ENCODE results near the gene TMEM114. TPM values are rescaled to one million over a fixed set of nuclear protein-coding genes. Genes with fewer than 3 reads are reported as not detected.

The TMEM114 gene
- total RNA-seq, 1 experiment from 2014 or later: not detected

DNA sequence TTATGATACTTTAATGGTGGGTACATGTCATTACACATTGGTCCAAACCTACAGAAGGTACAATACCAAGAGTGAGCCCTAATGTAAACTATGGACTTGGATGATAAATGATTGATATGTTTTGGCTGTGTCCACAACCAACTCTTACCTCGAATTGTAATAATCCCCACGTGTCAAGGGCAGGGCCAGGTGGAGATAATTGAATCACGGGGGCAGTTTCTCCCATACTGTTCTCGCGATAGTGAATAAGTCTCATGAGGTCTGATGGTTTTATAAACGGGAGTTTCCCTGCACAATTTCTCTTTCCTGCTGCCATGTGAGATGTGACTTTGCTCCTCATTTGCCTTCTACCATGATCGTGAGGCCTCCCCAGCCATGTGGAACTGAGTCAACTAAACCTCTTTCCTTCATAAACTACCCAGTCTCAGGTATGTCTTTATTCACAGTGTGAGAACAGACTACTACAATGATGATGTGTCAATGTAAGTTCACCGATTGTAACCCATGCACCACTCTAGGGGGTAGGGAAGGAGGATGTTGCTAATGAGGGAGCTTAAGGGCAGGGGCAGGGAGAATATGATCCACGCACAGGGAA lies 24.2 kb upstream of the TMEM114 start:
- DNase-seq (ENCODE audit: low read depth, low spot score) (no peak), ATAC-seq (no peak)
- no peak overlapping the region for H3K27ac ChIP-seq (ENCODE audit: low read length)
- in situ Hi-C loops (cut with HindIII; ENCODE audit: low pct_unique_long_range_greater_than_20kb, low sequenced_read_pairs) (no loop called here), intact Hi-C loops (cut with micrococcal nuclease; ENCODE audit: unreplicated experiment) (no loop called here)
- no TSS peak for BruUV-seq (replicated peaks)
- no peaks in the 10 kb centered on the region for H3K4me1 ChIP-seq (ENCODE audit: control insufficient read depth, insufficient read depth, low read length)
- H3K4me3 ChIP-seq (ENCODE audit: low read depth in 2 of 2, low read length in 2 of 2): no peak overlapping the region
- peaks cover 9% of the 10 kb centered on the region for H3K27me3 ChIP-seq (ENCODE audit: control insufficient read depth, insufficient read depth, low read length)
- H3K36me3 ChIP-seq (ENCODE audit: control insufficient read depth, insufficient read depth, low read length): no peaks in the 10 kb centered on the region
- POLR2A ChIA-PET: no interaction called here
- CTCF ChIA-PET: no interaction called here
- TF ChIP-seq REST (IDR thresholded peaks at IDR 0.05; ENCODE audit: insufficient read depth in 1 of 2, low read depth in 2 of 2, low read length in 1 of 2) (no peak), POLR2AphosphoS5 (IDR thresholded peaks at IDR 0.05; ENCODE audit: low read depth, low read length) (no peak), TCF7L2 (IDR thresholded peaks at IDR 0.05; ENCODE audit: low read depth, low read length) (no peak), SIN3A (IDR thresholded peaks at IDR 0.05; ENCODE audit: borderline replicate concordance, insufficient read depth, low read depth, low read length) (no peak)
- TF ChIP-seq, protein P1, sequence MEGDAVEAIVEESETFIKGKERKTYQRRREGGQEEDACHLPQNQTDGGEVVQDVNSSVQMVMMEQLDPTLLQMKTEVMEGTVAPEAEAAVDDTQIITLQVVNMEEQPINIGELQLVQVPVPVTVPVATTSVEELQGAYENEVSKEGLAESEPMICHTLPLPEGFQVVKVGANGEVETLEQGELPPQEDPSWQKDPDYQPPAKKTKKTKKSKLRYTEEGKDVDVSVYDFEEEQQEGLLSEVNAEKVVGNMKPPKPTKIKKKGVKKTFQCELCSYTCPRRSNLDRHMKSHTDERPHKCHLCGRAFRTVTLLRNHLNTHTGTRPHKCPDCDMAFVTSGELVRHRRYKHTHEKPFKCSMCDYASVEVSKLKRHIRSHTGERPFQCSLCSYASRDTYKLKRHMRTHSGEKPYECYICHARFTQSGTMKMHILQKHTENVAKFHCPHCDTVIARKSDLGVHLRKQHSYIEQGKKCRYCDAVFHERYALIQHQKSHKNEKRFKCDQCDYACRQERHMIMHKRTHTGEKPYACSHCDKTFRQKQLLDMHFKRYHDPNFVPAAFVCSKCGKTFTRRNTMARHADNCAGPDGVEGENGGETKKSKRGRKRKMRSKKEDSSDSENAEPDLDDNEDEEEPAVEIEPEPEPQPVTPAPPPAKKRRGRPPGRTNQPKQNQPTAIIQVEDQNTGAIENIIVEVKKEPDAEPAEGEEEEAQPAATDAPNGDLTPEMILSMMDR (IDR thresholded peaks at IDR 0.05): no peak
- H3K9me3 ChIP-seq (ENCODE audit: control insufficient read depth, insufficient read depth, low read depth, low read length): no peaks in the 10 kb centered on the region

- intact Hi-C loops (cut with micrococcal nuclease; ENCODE audit: unreplicated experiment): no loop called here
- in situ Hi-C loops (cut with HindIII; ENCODE audit: low pct_unique_long_range_greater_than_20kb, low sequenced_read_pairs): no loop called here
- DNase-seq (ENCODE audit: low read depth, low spot score) (no peak), ATAC-seq (no peak)
- Histone ChIP-seq H3K27ac (ENCODE audit: low read length) (no peak overlapping the region), H3K27me3 (ENCODE audit: control insufficient read depth, insufficient read depth, low read length) (peaks cover 18% of the 10 kb centered on the region), H3K4me3 (ENCODE audit: low read depth in 2 of 2, low read length in 2 of 2) (no peak overlapping the region), H3K4me1 (ENCODE audit: control insufficient read depth, insufficient read depth, low read length) (no peaks in the 10 kb centered on the region), H3K36me3 (ENCODE audit: control insufficient read depth, insufficient read depth, low read length) (no peaks in the 10 kb centered on the region), H3K9me3 (ENCODE audit: control insufficient read depth, insufficient read depth, low read depth, low read length) (no peaks in the 10 kb centered on the region)
- no TSS peak for BruUV-seq (replicated peaks)
- POLR2A ChIA-PET: no interaction called here
- CTCF ChIA-PET: no interaction called here
- TF ChIP-seq SIN3A (IDR thresholded peaks at IDR 0.05; ENCODE audit: borderline replicate concordance, insufficient read depth, low read depth, low read length): no peak
- TF ChIP-seq REST (IDR thresholded peaks at IDR 0.05; ENCODE audit: insufficient read depth in 1 of 2, low read depth in 2 of 2, low read length in 1 of 2): no peak
Observed at GRCh38 chr16:8611886-8612600, 21.7 kb upstream of the TMEM114 start.
